COR-L47 (cell line): ENCODE measurements around the gene CEP131.
"Not testable (repeated sequence)": the region's sequence is repeated elsewhere in the genome, so short reads cannot be mapped to it uniquely, and the experiment has no call there.

Experiments
- DNase-seq: peaks from one replicate; lab custom pipeline; 2025; lab: John Stamatoyannopoulos, UW

The CEP131 gene

GRCh38 chr17:81238815-81239713 is 16.3 kb upstream of the CEP131 start, which contains the start of the genes NDUFAF8 and TEPSIN:
Gene NDUFAF8, plus strand, starts transcription at chr17:81239318. Its CDS starts 46 bp downstream, at chr17:81239364.
Gene TEPSIN, minus strand, starts transcription at chr17:81239055. Its CDS starts 22 bp downstream, at chr17:81239033.
- peak; percentile 99 for DNase-seq

GRCh38 chr17:81238490-81238814 is 15.7 kb upstream of the CEP131 start:
- DNase-seq, result no peak

GRCh38 chr17:81237591-81238489 is 15.1 kb upstream of the CEP131 start:
- no peak for DNase-seq

- no peak for DNase-seq
Measured at GRCh38 chr17:81236784-81237183, 14.0 kb upstream of the CEP131 start.

- DNase-seq, result no peak
Measured at GRCh38 chr17:81235822-81236740, 13.3 kb upstream of the CEP131 start.

GRCh38 chr17:81234940-81235821 is 12.4 kb upstream of the CEP131 start:
- no peak for DNase-seq

- DNase-seq, result no peak
Measured at GRCh38 chr17:81234506-81234855, 11.7 kb upstream of the CEP131 start.

- DNase-seq, result no peak
Measured at GRCh38 chr17:81233811-81234505, 11.2 kb upstream of the CEP131 start.

GRCh38 chr17:81233316-81233715 is 10.6 kb upstream of the CEP131 start:
- DNase-seq, result no peak

- no peak for DNase-seq
Measured at GRCh38 chr17:81232616-81233241, 10.0 kb upstream of the CEP131 start.

GRCh38 chr17:81231766-81232581 is 9.2 kb upstream of the CEP131 start:
- no peak for DNase-seq

GRCh38 chr17:81231121-81231645 is 8.4 kb upstream of the CEP131 start:
- DNase-seq, result no peak

- DNase-seq, result no peak
Measured at GRCh38 chr17:81230043-81230820, 7.5 kb upstream of the CEP131 start.

GRCh38 chr17:81229666-81229920 is 6.8 kb upstream of the CEP131 start:
- DNase-seq, result no peak

GRCh38 chr17:81228834-81229665 is 6.3 kb upstream of the CEP131 start:
- DNase-seq, result no peak

GRCh38 chr17:81228420-81228819 is 5.7 kb upstream of the CEP131 start:
- no peak for DNase-seq

- DNase-seq, result not testable (repeated sequence)
Measured at GRCh38 chr17:81227630-81228029, 4.9 kb upstream of the CEP131 start.
